ENCODE measurements around the gene PRTN3. TPM values are rescaled to one million over a fixed set of nuclear protein-coding genes. Genes with fewer than 3 reads are reported as not detected.
"Not testable (repeated sequence)": the region's sequence is repeated elsewhere in the genome, so short reads cannot be mapped to it uniquely, and the experiment has no call there.

PRTN3 gene
- total RNA-seq, 4 donors from 2014 or later, result not detected

- no peaks in the 10 kb centered on the region for H3K9me3 ChIP-seq
- no peaks in the 10 kb centered on the region for H3K4me1 ChIP-seq
- no peak for TF ChIP-seq EP300 (IDR thresholded peaks at IDR 0.05)
- no peak for TF ChIP-seq CTCF (IDR thresholded peaks at IDR 0.05)
- TF ChIP-seq POLR2A (IDR thresholded peaks at IDR 0.05), result no peak
- TF ChIP-seq POLR2AphosphoS5 (IDR thresholded peaks at IDR 0.05), result no peak
- no peak for ATAC-seq
- no peak overlapping the region for H3K27ac ChIP-seq
- H3K4me3 ChIP-seq, result no peak overlapping the region
- 59 to 60% methylated on average over 5 to 7 of the region's 38 CpGs for WGBS, 2 donors (ENCODE audit: low coverage in 1 of 2)
- H3K27me3 ChIP-seq, result peaks cover 77% of the 10 kb centered on the region
- no peaks in the 10 kb centered on the region for H3K36me3 ChIP-seq
Measured at GRCh38 chr19:831407-832369, 9.1 kb upstream of the PRTN3 start.

GRCh38 chr19:834216-834615 is 6.6 kb upstream of the PRTN3 start:
- 80 to 88% methylated on average over 7 to 13 of the region's 24 CpGs for whole genome bisulfite sequencing, 2 donors (ENCODE audit: low coverage in 1 of 2)
- Histone ChIP-seq H3K9me3 (no peaks in the 10 kb centered on the region), H3K4me1 (no peaks in the 10 kb centered on the region), H3K27me3 (peaks cover 83% of the 10 kb centered on the region), H3K4me3 (no peak overlapping the region), H3K27ac (no peak overlapping the region), H3K36me3 (no peaks in the 10 kb centered on the region)
- no peak for TF ChIP-seq CTCF (IDR thresholded peaks at IDR 0.05)
- no peak for TF ChIP-seq POLR2AphosphoS5 (IDR thresholded peaks at IDR 0.05)
- no peak for ATAC-seq

- Histone ChIP-seq H3K27me3 (peaks cover 83% of the 10 kb centered on the region), H3K4me3 (no peak overlapping the region), H3K4me1 (no peaks in the 10 kb centered on the region), H3K36me3 (no peaks in the 10 kb centered on the region), H3K9me3 (no peaks in the 10 kb centered on the region), H3K27ac (no peak overlapping the region)
- no peak for TF ChIP-seq CTCF (IDR thresholded peaks at IDR 0.05)
- TF ChIP-seq POLR2A (IDR thresholded peaks at IDR 0.05), result no peak
- no peak for TF ChIP-seq EP300 (IDR thresholded peaks at IDR 0.05)
- TF ChIP-seq POLR2AphosphoS5 (IDR thresholded peaks at IDR 0.05), result no peak
- 28 to 33% methylated on average over 2 to 4 of the region's 36 CpGs for WGBS, 2 donors (ENCODE audit: low coverage in 1 of 2)
- peak; percentile 55 for ATAC-seq
Measured at GRCh38 chr19:835210-835810, 5.5 kb upstream of the PRTN3 start.

- not testable (repeated sequence) for ATAC-seq, H3K4me3 ChIP-seq, H3K9me3 ChIP-seq, H3K27ac ChIP-seq, H3K36me3 ChIP-seq
- 66 to 83% methylated on average over 6 to 7 of the region's 7 CpGs for WGBS, 2 donors (ENCODE audit: low coverage in 1 of 2)
- peaks cover 0 to 16% (median 10%) of the 10 kb centered on the region in 3 donors for H3K4me1 ChIP-seq
- H3K27me3 ChIP-seq, result peaks cover 94% of the 10 kb centered on the region
Measured at GRCh38 chr19:842802-843179, 2.0 kb downstream of the PRTN3 start.

- TF ChIP-seq POLR2AphosphoS5 (IDR thresholded peaks at IDR 0.05) (no peak), CTCF (IDR thresholded peaks at IDR 0.05) (no peak), EP300 (IDR thresholded peaks at IDR 0.05) (no peak), POLR2A (IDR thresholded peaks at IDR 0.05) (no peak)
- Histone ChIP-seq H3K9me3 (no peaks in the 10 kb centered on the region), H3K27ac (no peak overlapping the region), H3K27me3 (peaks cover 95% of the 10 kb centered on the region), H3K4me1 (peaks cover 0 to 21% (median 10%) of the 10 kb centered on the region in 3 donors), H3K36me3 (no peaks in the 10 kb centered on the region), H3K4me3 (peak overlapping the region in 1 of 2 donors; percentile 40)
- 3% methylated on average over 7 of the region's 46 CpGs; no CpG with 5 or more reads in 1 of the 2 donors for WGBS, 2 donors (ENCODE audit: low coverage in 1 of 2)
- peak; percentile 50 for ATAC-seq
Measured at GRCh38 chr19:843180-843835, 2.5 kb downstream of the PRTN3 start.

Measured in gastroesophageal sphincter (tissue), 4 donors.